ENCODE data around the gene CRYGN. TPM values are rescaled to one million over a fixed set of nuclear protein-coding genes. Genes with fewer than 3 reads are reported as not detected.

Gene CRYGN
- total RNA-seq, 1 donor from 2014 or later = not detected

- no peak for TF ChIP-seq POLR2AphosphoS5 (IDR thresholded peaks at IDR 0.05; ENCODE audit: insufficient read depth in 1 of 2, low read depth in 1 of 2)
- TF ChIP-seq, protein P1, sequence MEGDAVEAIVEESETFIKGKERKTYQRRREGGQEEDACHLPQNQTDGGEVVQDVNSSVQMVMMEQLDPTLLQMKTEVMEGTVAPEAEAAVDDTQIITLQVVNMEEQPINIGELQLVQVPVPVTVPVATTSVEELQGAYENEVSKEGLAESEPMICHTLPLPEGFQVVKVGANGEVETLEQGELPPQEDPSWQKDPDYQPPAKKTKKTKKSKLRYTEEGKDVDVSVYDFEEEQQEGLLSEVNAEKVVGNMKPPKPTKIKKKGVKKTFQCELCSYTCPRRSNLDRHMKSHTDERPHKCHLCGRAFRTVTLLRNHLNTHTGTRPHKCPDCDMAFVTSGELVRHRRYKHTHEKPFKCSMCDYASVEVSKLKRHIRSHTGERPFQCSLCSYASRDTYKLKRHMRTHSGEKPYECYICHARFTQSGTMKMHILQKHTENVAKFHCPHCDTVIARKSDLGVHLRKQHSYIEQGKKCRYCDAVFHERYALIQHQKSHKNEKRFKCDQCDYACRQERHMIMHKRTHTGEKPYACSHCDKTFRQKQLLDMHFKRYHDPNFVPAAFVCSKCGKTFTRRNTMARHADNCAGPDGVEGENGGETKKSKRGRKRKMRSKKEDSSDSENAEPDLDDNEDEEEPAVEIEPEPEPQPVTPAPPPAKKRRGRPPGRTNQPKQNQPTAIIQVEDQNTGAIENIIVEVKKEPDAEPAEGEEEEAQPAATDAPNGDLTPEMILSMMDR (IDR thresholded peaks at IDR 0.05) = no peak
- TF ChIP-seq POLR2A (IDR thresholded peaks at IDR 0.05) = no peak
- H3K36me3 ChIP-seq = peaks cover 0 to 42% of the 10 kb centered on the region in 2 donors
- H3K9me3 ChIP-seq = no peaks in the 10 kb centered on the region
- no peak overlapping the region for H3K27ac ChIP-seq
- DNase-seq (ENCODE audit: extremely low spot score in 2 of 2) = no peak
- no peaks in the 10 kb centered on the region for H3K27me3 ChIP-seq
- no peak overlapping the region for H3K4me3 ChIP-seq
- intact Hi-C loops (cut with DNase I) = no loop called here
- H3K4me1 ChIP-seq = peaks cover 20% of the 10 kb centered on the region
These were observed 41.9 kb upstream of the CRYGN start for GRCh38 chr7:151481650-151482505.

GRCh38 chr7:151477867-151478266 lies 37.9 kb upstream of the CRYGN start:
- Histone ChIP-seq H3K9me3 (no peaks in the 10 kb centered on the region), H3K36me3 (peaks cover 0 to 9% of the 10 kb centered on the region in 2 donors), H3K27ac (no peak overlapping the region), H3K4me3 (no peak overlapping the region), H3K4me1 (no peaks in the 10 kb centered on the region), H3K27me3 (no peaks in the 10 kb centered on the region)
- TF ChIP-seq POLR2A (IDR thresholded peaks at IDR 0.05) = no peak
- no peak for TF ChIP-seq POLR2AphosphoS5 (IDR thresholded peaks at IDR 0.05; ENCODE audit: insufficient read depth in 1 of 2, low read depth in 1 of 2)
- TF ChIP-seq, protein P1 (IDR thresholded peaks at IDR 0.05) = no peak
- no peak for DNase-seq (ENCODE audit: extremely low spot score in 2 of 2)
- intact Hi-C loops (cut with DNase I) = no loop called here

- H3K27ac ChIP-seq = no peak overlapping the region
- no peak for DNase-seq (ENCODE audit: extremely low spot score in 2 of 2)
- peaks cover 4% of the 10 kb centered on the region for H3K4me1 ChIP-seq
- TF ChIP-seq POLR2A (IDR thresholded peaks at IDR 0.05) = no peak
- TF ChIP-seq, protein P1 (IDR thresholded peaks at IDR 0.05) = no peak
- TF ChIP-seq POLR2AphosphoS5 (IDR thresholded peaks at IDR 0.05; ENCODE audit: insufficient read depth in 1 of 2, low read depth in 1 of 2) = no peak
- H3K9me3 ChIP-seq = no peaks in the 10 kb centered on the region
- H3K27me3 ChIP-seq = no peaks in the 10 kb centered on the region
- no peak overlapping the region for H3K4me3 ChIP-seq
- intact Hi-C loops (cut with DNase I) = no loop called here
- H3K36me3 ChIP-seq = peaks cover 0 to 29% of the 10 kb centered on the region in 2 donors
These were observed 32.9 kb upstream of the CRYGN start for GRCh38 chr7:151472644-151473380.

- Histone ChIP-seq H3K4me1 (peaks cover 4% of the 10 kb centered on the region), H3K4me3 (no peak overlapping the region), H3K27me3 (no peaks in the 10 kb centered on the region), H3K27ac (no peak overlapping the region), H3K9me3 (no peaks in the 10 kb centered on the region), H3K36me3 (peaks cover 0 to 38% of the 10 kb centered on the region in 2 donors)
- DNase-seq (ENCODE audit: extremely low spot score in 2 of 2) = no peak
- intact Hi-C loops (cut with DNase I) = no loop called here
- TF ChIP-seq POLR2A (IDR thresholded peaks at IDR 0.05) (no peak), POLR2AphosphoS5 (IDR thresholded peaks at IDR 0.05; ENCODE audit: insufficient read depth in 1 of 2, low read depth in 1 of 2) (no peak)
- TF ChIP-seq, protein P1 (IDR thresholded peaks at IDR 0.05) = no peak
These were observed 30.8 kb upstream of the CRYGN start for GRCh38 chr7:151470711-151471110.
